ENCODE results near the gene ARIH2.

The ARIH2 gene

GRCh38 chr3:49024449-49024848 is 105.8 kb downstream of the ARIH2 start:
- Histone ChIP-seq H3K27me3 (ENCODE audit: low read depth, low read length) (no peaks in the 10 kb centered on the region), H3K4me2 (ENCODE audit: low read length) (no peak overlapping the region), H3K9me3 (ENCODE audit: insufficient read depth, low read length) (no peaks in the 10 kb centered on the region), H3K4me3 (ENCODE audit: low read length) (no peak overlapping the region), H3K4me1 (ENCODE audit: low read length) (peaks cover 28% of the 10 kb centered on the region), H3K27ac (ENCODE audit: low read length) (no peak overlapping the region), H3K36me3 (replicated peaks; ENCODE audit: low read depth, low read length) (peaks cover 62% of the 10 kb centered on the region), H3K79me2 (ENCODE audit: low read length) (peaks cover 91% of the 10 kb centered on the region), H3K9ac (ENCODE audit: low read length) (no peak overlapping the region), H2AFZ (ENCODE audit: low read depth, low read length) (no peak overlapping the region), H4K20me1 (ENCODE audit: insufficient read depth, low read length) (peaks cover 4% of the 10 kb centered on the region; the same call in 1 of the 2 replicates)
- TF ChIP-seq CTCF (IDR thresholded peaks at IDR 0.05; ENCODE audit: low read depth, low read length) (no peak), EZH2phosphoT487 (IDR thresholded peaks at IDR 0.05; ENCODE audit: low read depth) (no peak)

GRCh38 chr3:49025005-49025792 is 106.6 kb downstream of the ARIH2 start:
- Histone ChIP-seq H4K20me1 (ENCODE audit: insufficient read depth, low read length) (no peaks in the 10 kb centered on the region), H2AFZ (ENCODE audit: low read depth, low read length) (no peak overlapping the region), H3K9me3 (ENCODE audit: insufficient read depth, low read length) (no peaks in the 10 kb centered on the region), H3K27ac (ENCODE audit: low read length) (no peak overlapping the region), H3K4me2 (ENCODE audit: low read length) (no peak overlapping the region), H3K79me2 (ENCODE audit: low read length) (peaks cover 83% of the 10 kb centered on the region), H3K27me3 (ENCODE audit: low read depth, low read length) (no peaks in the 10 kb centered on the region), H3K9ac (ENCODE audit: low read length) (no peak overlapping the region), H3K4me1 (ENCODE audit: low read length) (peaks cover 24% of the 10 kb centered on the region), H3K4me3 (ENCODE audit: low read length) (no peak overlapping the region), H3K36me3 (replicated peaks; ENCODE audit: low read depth, low read length) (peaks cover 60% of the 10 kb centered on the region)
- TF ChIP-seq CTCF (IDR thresholded peaks at IDR 0.05; ENCODE audit: low read depth, low read length) (no peak), EZH2phosphoT487 (IDR thresholded peaks at IDR 0.05; ENCODE audit: low read depth) (no peak)

GRCh38 chr3:49025793-49026520 is 107.3 kb downstream of the ARIH2 start:
- no peak overlapping the region for H3K4me2 ChIP-seq (ENCODE audit: low read length)
- H3K27ac ChIP-seq (ENCODE audit: low read length), result no peak overlapping the region
- H3K27me3 ChIP-seq (ENCODE audit: low read depth, low read length), result no peaks in the 10 kb centered on the region
- peaks cover 64% of the 10 kb centered on the region for H3K36me3 ChIP-seq (replicated peaks; ENCODE audit: low read depth, low read length)
- TF ChIP-seq CTCF (IDR thresholded peaks at IDR 0.05; ENCODE audit: low read depth, low read length), result no peak
- no peak for TF ChIP-seq EZH2phosphoT487 (IDR thresholded peaks at IDR 0.05; ENCODE audit: low read depth)
- no peaks in the 10 kb centered on the region for H3K9me3 ChIP-seq (ENCODE audit: insufficient read depth, low read length)
- no peak overlapping the region for H3K4me3 ChIP-seq (ENCODE audit: low read length)
- H3K79me2 ChIP-seq (ENCODE audit: low read length), result peaks cover 76% of the 10 kb centered on the region
- H4K20me1 ChIP-seq (ENCODE audit: insufficient read depth, low read length), result no peaks in the 10 kb centered on the region
- H2AFZ ChIP-seq (ENCODE audit: low read depth, low read length), result no peak overlapping the region
- peaks cover 24% of the 10 kb centered on the region for H3K4me1 ChIP-seq (ENCODE audit: low read length)
- no peak overlapping the region for H3K9ac ChIP-seq (ENCODE audit: low read length)

GRCh38 chr3:49026536-49026935 is 107.9 kb downstream of the ARIH2 start:
- Histone ChIP-seq H3K36me3 (replicated peaks; ENCODE audit: low read depth, low read length) (peaks cover 68% of the 10 kb centered on the region), H3K4me1 (ENCODE audit: low read length) (peaks cover 24% of the 10 kb centered on the region), H3K4me3 (ENCODE audit: low read length) (no peak overlapping the region), H3K4me2 (ENCODE audit: low read length) (no peak overlapping the region), H2AFZ (ENCODE audit: low read depth, low read length) (no peak overlapping the region), H4K20me1 (ENCODE audit: insufficient read depth, low read length) (no peaks in the 10 kb centered on the region), H3K9me3 (ENCODE audit: insufficient read depth, low read length) (no peaks in the 10 kb centered on the region), H3K79me2 (ENCODE audit: low read length) (peaks cover 72% of the 10 kb centered on the region), H3K27me3 (ENCODE audit: low read depth, low read length) (no peaks in the 10 kb centered on the region), H3K27ac (ENCODE audit: low read length) (no peak overlapping the region), H3K9ac (ENCODE audit: low read length) (no peak overlapping the region)
- TF ChIP-seq CTCF (IDR thresholded peaks at IDR 0.05; ENCODE audit: low read depth, low read length) (no peak), EZH2phosphoT487 (IDR thresholded peaks at IDR 0.05; ENCODE audit: low read depth) (no peak)
